ENCODE data around the gene FGFBP1. TPM values are rescaled to one million over a fixed set of nuclear protein-coding genes. Genes with fewer than 3 reads are reported as not detected.
A peak's percentile ranks its signal among the peaks of the same experiment; 100 is the strongest.

The FGFBP1 gene
- total RNA-seq, 3 donors from 2014 or later, result not detected

- Mint-ChIP-seq H3K4me3 (no peak overlapping the region), H3K36me3 (ENCODE audit: insufficient read depth) (no peaks in the 10 kb centered on the region), H3K9me3 (no peaks in the 10 kb centered on the region), H3K4me1 (ENCODE audit: low read depth) (peaks cover 3% of the 10 kb centered on the region), H3K27me3 (ENCODE audit: low read depth) (peaks cover 3% of the 10 kb centered on the region)
- ATAC-seq (no peak), DNase-seq (no peak)
Observed at GRCh38 chr4:15891312-15891711, 47.2 kb downstream of the FGFBP1 start.

- DNase-seq (no peak), ATAC-seq (no peak)
- Mint-ChIP-seq H3K27me3 (ENCODE audit: low read depth) (peaks cover 3% of the 10 kb centered on the region), H3K4me3 (no peak overlapping the region), H3K9me3 (no peaks in the 10 kb centered on the region), H3K36me3 (ENCODE audit: insufficient read depth) (no peaks in the 10 kb centered on the region), H3K4me1 (ENCODE audit: low read depth) (peaks cover 3% of the 10 kb centered on the region)
Observed at GRCh38 chr4:15890246-15890829, 48.2 kb downstream of the FGFBP1 start.

- DNase-seq (no peak), ATAC-seq (peak in 1 of 2 donors; percentile 25)
- no peaks in the 10 kb centered on the region for H3K9me3 Mint-ChIP-seq
- peaks cover 5% of the 10 kb centered on the region for H3K27me3 Mint-ChIP-seq (ENCODE audit: low read depth)
- H3K36me3 Mint-ChIP-seq (ENCODE audit: insufficient read depth), result no peaks in the 10 kb centered on the region
- no peak overlapping the region for H3K4me3 Mint-ChIP-seq
- peaks cover 3% of the 10 kb centered on the region for H3K4me1 Mint-ChIP-seq (ENCODE audit: low read depth)
Observed at GRCh38 chr4:15888515-15888914, 50.0 kb downstream of the FGFBP1 start.

Other genes with a start within 250 kb of the FGFBP1 start
- gene BST1, start 235.7 kb downstream of the FGFBP1 start, total RNA-seq, result under 1 TPM in 2 of 3 donors, not detected in 1; 0.18 to 0.41 TPM
- gene CD38, start 160.4 kb downstream of the FGFBP1 start, total RNA-seq, result 10 to 100 TPM; 15.7 to 23.5 (median 19.3) TPM
- gene FGFBP2, start 24.4 kb upstream of the FGFBP1 start, total RNA-seq, result 1 to 10 TPM; 2.0 to 3.9 (median 3.4) TPM
- under 1 TPM in 2 of 3 donors, not detected in 1; 0.46 to 0.66 TPM for gene PROM1, start 145.3 kb upstream of the FGFBP1 start, total RNA-seq

Measured in activated T-cell treated with anti-CD3 and anti-CD28 coated beads, Interleukin-2, amount 50 U/mL, for 4 hours (primary cell).